Stimulated activated CD4-positive, alpha-beta T cell treated with anti-CD3 and anti-CD28 coated beads, Interleukin-2, amount 100 ng/mL, for 4 hours (primary cell): ENCODE measurements around the gene RHOD.
A peak's percentile ranks its signal among the peaks of the same experiment; 100 is the strongest.

Experiments
- DNase-seq: peaks from one replicate; pipeline ENCODE4 v3.0.0-alpha.2; 2020; ENCODE audit warnings: low read depth

The RHOD gene

DNA sequence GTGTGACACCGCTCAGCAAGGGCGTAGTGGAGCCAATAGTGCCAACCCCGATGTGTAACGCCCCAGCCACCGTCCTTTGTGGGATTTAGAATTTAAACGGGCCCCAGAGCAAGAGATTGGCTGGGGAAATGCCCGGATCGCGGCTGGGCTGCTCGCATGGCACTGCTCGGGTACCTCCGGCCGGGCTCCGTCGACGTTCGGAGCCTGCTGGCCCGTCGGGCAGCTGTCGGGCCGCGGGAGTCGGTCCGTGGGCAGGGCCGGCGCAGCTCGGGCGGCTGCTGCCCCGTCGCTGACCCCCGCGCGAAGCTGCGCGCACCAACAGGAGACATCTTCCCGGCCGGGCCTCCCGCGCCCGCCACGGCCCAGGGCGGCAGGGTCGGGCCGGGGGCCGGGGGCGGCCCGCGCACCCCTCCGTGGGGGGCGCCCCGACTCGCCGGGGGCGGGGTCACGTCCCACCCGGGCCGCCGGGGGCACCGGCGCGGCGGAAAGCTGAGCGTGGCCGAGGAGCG lies 61.1 kb downstream of the RHOD start:
- no peak for DNase-seq

DNA sequence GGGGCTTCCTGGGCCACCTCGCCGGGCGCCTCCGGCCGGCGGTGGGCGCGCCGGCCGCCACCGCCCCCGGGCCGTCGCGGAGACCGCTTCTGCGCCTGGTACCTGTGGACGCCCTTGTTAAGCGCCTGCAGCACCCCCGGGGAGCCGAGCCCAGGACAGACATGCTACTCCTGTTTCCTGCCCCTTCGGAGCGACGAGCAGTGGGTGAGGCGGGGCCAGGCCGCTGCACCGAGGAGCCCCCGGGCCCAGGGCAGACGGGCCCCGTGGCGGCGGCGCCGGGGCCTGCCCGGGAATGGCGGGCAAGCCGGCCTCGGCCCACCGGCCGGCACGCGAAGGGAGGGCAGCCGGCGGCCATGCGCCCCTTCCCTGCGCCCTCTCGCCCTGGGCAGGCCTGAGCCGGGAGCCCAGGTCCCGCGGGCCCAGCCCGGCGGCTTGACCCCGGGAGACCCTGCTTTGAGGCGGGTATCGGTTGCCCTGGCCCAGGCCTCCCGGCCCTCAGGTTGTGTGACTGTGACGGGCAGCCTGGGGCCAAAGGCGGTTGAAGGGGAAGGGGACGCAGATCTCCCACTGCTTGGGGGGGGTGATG lies 61.6 kb downstream of the RHOD start:
- DNase-seq, result no peak

DNA sequence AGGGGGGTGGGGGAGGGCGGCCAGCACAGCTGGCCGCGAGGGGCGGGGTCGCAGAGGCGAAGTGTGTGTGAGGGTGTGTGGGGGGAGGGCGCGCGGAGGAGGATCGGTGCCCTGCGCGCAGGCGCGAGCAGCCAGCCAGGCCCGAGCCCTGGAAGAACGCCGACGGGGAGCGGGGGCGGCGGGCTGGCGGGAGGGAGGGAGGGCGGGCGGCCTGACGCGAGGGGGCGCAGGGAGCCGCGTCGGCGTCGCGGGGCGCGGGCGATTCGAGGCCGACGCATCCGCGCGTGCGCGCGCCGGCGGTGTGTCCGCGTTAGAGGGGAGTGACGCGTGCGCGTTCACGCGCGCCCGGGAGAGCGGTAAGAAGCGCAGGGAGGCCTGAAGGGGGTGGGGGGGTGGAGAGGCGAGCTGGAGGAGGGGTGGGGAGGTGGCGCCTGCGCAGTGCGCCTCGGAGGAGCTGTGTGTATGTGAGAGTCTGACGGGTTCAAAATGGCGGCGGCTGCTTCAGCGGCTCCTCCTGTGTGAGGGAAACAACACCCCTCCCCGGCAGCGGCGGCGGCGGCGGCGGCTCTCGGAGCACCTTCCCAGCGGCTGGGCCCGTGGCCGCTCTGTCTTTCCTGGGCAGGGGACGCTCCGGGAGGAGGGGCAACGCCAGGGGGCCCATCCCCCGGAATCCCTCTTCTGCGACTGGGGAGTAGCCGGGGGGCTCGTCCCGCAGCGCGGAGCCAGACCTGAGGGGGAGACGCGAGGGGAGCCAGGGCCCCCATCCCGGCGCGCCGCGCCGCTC lies 62.3 kb downstream of the RHOD start, which contains the start of gene KDM2A:
KDM2A (plus strand) TSS at position 463 of the 784 bp plus-strand sequence. CDS start 2,054 bp downstream, outside the sequence.
- DNase-seq, result peak; percentile 99

DNA sequence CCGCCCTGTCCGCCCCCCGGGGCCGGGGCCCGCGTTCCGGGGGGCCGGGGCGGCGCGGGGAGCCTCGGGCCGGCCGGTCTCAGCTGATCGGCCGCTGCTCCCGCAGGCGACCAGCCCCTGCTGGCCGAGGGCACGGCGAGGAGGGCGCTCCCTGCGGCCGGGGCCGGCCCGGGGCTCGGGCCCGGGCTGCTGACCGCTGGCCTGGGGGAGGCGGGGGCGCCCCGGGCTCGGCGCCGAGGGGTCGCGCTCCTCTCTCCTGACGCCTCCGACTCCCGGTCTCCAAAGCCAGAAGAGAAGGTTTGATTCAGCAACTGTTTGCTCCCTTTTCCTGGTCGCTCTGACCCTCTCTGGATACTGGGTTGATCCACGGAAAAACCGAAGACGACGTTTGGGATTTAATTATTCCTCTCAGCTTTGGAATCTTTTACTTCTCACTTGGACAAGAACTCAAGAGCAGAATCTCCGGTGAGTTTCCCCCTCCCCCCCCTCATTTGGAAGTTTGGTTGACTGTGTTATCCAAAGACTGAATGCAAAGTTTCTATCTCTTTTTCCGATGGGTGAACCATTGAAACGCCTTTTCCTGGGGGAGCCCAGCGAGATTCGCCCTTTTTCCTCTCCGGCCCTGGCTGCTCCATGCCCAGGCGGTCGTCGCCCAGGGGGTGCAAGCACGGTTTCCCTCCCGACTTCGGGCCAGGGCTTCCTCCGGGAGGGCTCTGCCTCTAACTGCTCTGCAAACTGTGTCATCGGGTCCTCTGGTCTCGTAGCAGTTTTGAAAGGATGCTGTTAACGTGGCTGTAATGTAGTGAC lies 63.1 kb downstream of the RHOD start:
- no peak for DNase-seq

DNA sequence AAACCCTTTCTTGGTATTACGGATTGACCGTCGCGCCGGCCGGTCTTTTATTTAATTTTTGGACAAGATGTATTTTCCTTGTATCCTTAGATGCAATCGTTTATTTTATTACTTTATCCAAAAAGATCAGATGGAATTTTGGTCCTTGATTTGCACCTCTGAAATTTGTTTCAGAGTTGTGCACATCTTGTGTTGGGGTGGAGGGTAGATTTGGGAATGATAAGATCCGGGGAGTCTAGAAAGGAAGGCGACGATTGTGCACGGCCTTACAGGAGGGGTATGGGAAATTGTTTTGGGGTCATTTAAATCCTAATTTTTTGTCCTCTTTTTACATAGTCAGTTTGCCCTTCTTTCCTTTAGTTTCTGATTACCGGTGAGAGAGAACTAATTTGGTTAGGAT lies 63.8 kb downstream of the RHOD start:
- DNase-seq, result no peak

DNA sequence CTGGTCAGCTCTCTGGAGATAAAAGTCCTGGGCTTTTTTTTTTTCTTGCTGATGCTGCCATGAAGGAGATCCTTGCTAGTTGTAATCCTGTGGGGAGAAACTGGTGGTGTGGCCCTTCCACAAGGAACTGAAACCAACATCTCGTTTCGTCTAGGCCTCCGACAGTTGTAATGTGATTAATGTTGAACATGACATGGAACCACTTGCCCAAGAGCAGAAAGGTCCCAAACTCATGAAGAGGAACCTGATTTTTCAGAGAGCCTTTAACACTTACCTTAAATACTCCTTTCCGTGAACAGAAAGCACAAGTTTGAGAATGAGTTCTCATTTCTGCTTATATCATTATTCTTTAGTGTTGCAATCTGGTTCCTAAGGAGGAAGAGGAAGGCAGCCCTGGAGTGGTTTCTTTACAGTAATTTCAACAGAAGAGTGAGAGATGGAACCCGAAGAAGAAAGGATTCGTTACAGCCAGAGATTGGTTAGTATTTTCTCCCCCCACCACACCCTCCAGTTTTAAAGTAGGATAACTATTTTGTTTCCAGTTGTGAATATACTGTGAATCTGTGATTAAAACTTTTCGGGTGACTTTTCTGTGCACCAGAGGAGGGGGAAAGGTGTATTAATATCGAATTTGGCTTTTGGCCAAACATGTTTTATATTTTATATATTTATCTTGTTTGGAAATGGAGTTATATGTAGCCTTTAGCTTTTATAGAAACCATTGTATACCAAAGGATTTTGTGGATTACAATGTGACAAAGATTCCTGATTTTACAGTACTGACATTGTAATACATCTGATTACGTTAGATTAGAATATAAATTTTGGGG lies 64.4 kb downstream of the RHOD start:
- DNase-seq, result no peak
